ENCODE measurements around the gene KCNQ1OT1.

Gene KCNQ1OT1

DNA sequence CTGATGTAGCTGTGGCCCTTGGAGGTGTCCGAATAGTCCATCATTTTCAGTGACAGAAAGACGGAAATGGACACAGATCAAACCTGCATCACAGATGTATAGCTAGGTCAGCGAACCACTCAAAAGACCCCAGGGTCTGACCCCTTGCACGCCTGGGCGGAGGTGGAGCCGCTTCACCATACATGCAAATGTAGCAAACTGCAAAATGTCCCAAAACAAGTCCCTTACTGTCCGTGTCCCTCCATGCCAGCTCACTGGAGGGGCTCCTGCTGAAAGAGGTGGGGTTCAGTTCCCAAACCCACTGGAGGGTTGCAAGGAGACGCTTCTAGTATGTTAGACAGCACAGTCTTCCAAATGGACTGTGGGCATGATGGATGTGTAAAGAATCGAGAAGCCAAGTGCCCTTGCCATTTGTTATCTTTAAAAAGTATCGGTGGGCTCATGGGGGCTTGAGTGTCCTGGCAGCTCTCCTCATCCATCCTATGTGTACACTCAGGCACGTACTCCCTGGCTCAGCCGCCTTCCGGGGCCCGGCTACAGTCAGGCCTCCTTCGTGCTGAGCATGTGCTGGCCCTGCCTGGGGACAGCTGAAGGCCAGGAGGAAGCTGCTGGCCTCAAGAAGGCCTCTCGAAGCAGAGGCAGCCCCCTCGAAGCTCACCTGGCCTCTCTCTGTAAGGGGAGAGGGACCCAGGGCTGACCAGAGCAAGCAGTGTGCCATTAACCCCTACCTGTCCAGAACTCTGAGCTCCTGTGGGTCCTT is 20.2 kb upstream of the KCNQ1OT1 start:
- Mint-ChIP-seq H3K4me1 (ENCODE audit: low read depth) (no peaks in the 10 kb centered on the region), H3K4me3 (no peak overlapping the region), H3K27me3 (ENCODE audit: low read depth) (no peaks in the 10 kb centered on the region), H3K27ac (no peak overlapping the region), H3K9me3 (no peaks in the 10 kb centered on the region), H3K36me3 (ENCODE audit: low read depth) (no peaks in the 10 kb centered on the region)
- no peak for DNase-seq (ENCODE audit: low spot score)

DNA sequence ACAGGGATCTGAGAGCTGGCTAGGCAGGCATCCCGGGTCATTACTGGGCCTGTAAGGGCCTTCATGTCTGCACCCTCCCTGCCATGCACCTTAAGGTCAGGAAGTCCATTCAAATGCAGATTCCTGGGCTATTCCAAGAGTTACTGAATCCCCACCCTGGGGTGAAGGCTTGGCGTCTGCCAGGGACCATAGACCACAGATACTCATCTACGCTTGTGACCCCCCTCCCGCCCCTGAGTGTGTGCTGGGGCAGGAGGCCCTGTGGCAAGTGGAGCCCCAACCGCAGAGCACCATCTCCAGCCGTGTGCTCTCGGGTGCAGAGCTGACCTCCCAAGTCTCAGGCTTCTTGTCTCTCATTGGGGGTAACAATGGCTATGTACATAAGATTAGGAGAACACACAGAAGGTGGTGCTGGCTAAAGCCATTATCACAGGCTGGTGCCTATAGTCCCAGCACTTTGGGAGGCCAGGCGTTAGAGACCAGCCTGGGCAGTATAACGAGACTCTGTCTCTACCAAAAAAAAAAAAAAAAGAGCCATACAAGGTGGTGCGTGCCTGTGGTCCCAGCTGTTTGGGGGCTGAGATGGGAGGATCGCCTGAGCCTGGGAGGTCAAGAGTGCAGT is 19.1 kb upstream of the KCNQ1OT1 start:
- H3K9me3 Mint-ChIP-seq = no peaks in the 10 kb centered on the region
- no peaks in the 10 kb centered on the region for H3K27me3 Mint-ChIP-seq (ENCODE audit: low read depth)
- no peaks in the 10 kb centered on the region for H3K36me3 Mint-ChIP-seq (ENCODE audit: low read depth)
- no peaks in the 10 kb centered on the region for H3K4me1 Mint-ChIP-seq (ENCODE audit: low read depth)
- no peak overlapping the region for H3K27ac Mint-ChIP-seq
- no peak overlapping the region for H3K4me3 Mint-ChIP-seq
- no peak for DNase-seq (ENCODE audit: low spot score)

DNA sequence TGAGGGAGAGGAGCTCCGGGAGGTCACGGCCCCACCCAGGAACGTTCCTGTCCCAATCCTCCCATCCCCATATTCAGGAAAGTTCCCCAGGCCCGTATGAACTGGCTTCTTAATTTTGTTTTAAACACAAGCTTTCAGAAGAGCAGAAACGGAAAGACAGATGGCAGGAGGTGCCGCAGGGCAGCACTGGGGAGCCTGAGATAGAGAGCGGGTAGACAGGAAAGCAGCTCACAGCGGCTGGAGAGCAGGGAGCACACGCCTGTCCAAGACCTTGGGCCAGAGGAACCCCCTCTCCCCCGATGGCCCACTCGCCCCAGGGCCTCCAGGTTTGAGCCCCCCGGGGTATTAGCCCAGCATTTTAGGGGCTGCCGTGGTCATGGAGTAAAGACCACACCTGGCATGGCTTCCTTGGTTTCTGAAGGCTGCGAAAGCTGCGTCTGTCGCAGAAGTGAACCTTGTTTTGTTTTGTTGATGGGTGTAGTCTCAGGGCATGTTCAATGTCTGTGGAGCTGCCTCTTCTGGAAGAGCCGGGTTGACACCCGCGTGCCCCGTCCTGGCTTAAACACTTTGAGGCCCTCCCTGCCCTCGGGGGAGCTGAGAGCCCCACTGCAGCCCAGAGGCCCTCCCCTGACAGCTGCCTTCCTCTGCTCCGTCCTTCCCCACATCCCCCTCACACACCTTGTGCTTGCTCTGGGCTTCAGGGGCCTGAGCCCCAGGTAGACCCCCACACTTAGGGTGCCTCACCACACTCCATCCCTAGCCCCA is 17.9 kb upstream of the KCNQ1OT1 start:
- no peaks in the 10 kb centered on the region for H3K9me3 Mint-ChIP-seq
- H3K27me3 Mint-ChIP-seq (ENCODE audit: low read depth) = no peaks in the 10 kb centered on the region
- H3K4me3 Mint-ChIP-seq = no peak overlapping the region
- H3K27ac Mint-ChIP-seq = no peak overlapping the region
- H3K4me1 Mint-ChIP-seq (ENCODE audit: low read depth) = no peaks in the 10 kb centered on the region
- DNase-seq (ENCODE audit: low spot score) = no peak
- H3K36me3 Mint-ChIP-seq (ENCODE audit: low read depth) = no peaks in the 10 kb centered on the region

DNA sequence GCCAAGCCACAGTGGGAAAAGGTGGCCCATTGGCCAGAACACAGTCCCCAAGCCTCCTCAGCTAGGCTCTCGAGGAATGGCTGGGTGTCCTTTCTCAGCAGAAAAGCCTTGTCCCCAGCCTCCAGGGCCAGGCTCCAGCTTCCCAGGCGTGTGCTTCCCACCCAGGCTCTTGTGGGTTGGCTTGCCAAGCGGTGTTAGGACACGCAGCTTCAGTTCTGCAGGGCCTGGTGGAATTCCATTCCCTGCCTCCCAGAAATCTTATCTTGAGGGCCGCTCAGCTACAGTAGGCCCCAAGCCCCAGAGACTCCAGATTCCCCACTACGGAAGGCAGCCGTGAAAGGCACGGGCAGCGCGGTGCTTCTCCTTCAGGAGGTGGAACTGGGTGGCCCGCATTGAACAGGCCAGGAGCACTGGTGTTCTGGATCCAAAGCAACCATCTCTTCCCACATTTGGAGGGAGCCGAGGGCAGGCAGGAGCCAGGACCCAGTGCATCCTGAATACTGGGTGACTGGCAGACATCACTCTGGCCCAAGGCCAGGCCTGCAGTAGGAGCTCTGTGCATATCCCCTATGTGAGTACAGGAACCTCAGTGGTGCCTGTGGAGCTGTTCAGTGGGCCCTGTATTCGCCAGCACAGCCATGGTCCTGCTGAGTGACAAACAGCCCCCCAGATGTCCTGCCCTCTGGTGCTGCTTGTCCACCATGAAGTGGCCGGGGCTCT is 16.7 kb upstream of the KCNQ1OT1 start:
- no peaks in the 10 kb centered on the region for H3K27me3 Mint-ChIP-seq (ENCODE audit: low read depth)
- H3K36me3 Mint-ChIP-seq (ENCODE audit: low read depth) = no peaks in the 10 kb centered on the region

DNA sequence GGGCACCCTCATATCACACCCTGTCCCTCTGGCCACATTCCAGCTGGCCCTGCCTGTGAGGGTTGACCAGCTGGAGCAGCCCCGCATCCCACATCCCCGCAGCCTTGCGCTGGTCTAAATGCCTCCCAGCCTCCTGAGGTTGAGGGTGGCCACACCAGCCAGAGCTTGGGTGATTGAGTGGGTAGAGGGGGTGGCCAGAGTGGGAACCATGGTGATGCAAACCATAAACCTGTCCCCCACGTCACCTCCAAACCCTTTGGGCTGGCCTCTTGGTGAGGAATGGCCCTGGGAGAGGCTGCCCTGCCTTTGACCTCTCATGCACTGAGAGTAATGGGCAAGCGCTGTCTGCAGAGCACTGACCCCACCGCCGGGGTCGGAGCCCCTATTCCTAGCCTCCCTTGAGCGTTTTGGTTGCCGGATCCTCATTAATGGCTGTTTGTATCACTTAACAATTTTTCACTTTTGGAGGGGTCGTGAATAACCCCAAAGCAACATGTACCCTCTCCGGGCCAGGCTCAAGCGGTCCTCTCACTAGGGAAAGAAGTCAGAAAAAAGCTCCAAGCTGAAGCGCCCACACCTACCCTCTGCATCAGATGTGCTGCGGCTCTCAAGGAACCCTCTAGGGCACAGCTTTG is 16.0 kb upstream of the KCNQ1OT1 start:
- no peak for DNase-seq (ENCODE audit: low spot score)
- Mint-ChIP-seq H3K4me3 (no peak overlapping the region), H3K4me1 (ENCODE audit: low read depth) (no peaks in the 10 kb centered on the region), H3K27me3 (ENCODE audit: low read depth) (no peaks in the 10 kb centered on the region), H3K9me3 (no peaks in the 10 kb centered on the region), H3K36me3 (ENCODE audit: low read depth) (no peaks in the 10 kb centered on the region), H3K27ac (no peak overlapping the region)

More for the DNA sequence above, 16.7 kb upstream of the KCNQ1OT1 start:
- Mint-ChIP-seq H3K9me3 (no peaks in the 10 kb centered on the region), H3K27ac (no peak overlapping the region), H3K4me3 (no peak overlapping the region), H3K4me1 (ENCODE audit: low read depth) (no peaks in the 10 kb centered on the region)
- DNase-seq (ENCODE audit: low spot score) = no peak

DNA sequence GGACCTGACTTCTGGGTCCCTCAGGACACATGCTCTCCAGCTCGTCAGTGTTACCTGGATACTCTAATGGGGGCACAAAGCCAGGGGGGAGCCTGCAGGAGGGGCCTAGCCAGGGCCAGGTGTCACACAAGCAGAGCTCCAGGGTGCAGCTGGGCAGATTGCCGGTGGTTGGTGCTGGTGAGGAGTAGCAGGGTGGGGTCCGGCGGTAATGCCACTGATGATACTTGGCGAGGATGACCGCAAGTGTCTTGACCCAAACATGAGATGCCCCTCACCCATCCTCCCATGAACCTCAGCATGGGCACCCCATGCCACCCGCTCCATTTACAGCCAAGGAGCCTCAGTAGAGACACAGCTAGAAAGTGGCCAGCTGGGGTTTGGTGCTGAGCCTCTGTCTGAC is 15.1 kb upstream of the KCNQ1OT1 start:
- no peak for DNase-seq (ENCODE audit: low spot score)
- Mint-ChIP-seq H3K36me3 (ENCODE audit: low read depth) (no peaks in the 10 kb centered on the region), H3K27ac (no peak overlapping the region), H3K4me3 (no peak overlapping the region), H3K27me3 (ENCODE audit: low read depth) (no peaks in the 10 kb centered on the region), H3K9me3 (peaks cover 7% of the 10 kb centered on the region), H3K4me1 (ENCODE audit: low read depth) (no peaks in the 10 kb centered on the region)

DNA sequence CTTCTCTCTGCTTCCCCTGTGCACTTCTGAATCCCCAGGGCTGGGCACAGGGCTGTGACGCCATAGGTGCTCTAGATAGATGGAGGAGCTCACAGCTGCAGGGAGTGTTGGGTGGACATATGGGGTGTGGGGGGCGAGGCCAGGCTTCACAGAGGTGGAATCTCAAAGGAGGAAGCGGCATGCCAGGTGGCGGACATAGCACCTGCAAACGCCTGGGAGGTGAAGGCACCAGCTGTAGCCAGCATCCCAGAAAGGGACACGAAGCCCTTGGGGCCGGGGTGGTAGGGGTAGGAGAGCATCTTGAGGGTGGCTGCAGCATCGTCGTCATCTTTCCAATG is 14.6 kb upstream of the KCNQ1OT1 start:
- H3K36me3 Mint-ChIP-seq (ENCODE audit: low read depth) = no peaks in the 10 kb centered on the region
- DNase-seq (ENCODE audit: low spot score) = no peak
- H3K27me3 Mint-ChIP-seq (ENCODE audit: low read depth) = no peaks in the 10 kb centered on the region
- peaks cover 7% of the 10 kb centered on the region for H3K9me3 Mint-ChIP-seq
- no peak overlapping the region for H3K4me3 Mint-ChIP-seq
- no peaks in the 10 kb centered on the region for H3K4me1 Mint-ChIP-seq (ENCODE audit: low read depth)
- no peak overlapping the region for H3K27ac Mint-ChIP-seq

DNA sequence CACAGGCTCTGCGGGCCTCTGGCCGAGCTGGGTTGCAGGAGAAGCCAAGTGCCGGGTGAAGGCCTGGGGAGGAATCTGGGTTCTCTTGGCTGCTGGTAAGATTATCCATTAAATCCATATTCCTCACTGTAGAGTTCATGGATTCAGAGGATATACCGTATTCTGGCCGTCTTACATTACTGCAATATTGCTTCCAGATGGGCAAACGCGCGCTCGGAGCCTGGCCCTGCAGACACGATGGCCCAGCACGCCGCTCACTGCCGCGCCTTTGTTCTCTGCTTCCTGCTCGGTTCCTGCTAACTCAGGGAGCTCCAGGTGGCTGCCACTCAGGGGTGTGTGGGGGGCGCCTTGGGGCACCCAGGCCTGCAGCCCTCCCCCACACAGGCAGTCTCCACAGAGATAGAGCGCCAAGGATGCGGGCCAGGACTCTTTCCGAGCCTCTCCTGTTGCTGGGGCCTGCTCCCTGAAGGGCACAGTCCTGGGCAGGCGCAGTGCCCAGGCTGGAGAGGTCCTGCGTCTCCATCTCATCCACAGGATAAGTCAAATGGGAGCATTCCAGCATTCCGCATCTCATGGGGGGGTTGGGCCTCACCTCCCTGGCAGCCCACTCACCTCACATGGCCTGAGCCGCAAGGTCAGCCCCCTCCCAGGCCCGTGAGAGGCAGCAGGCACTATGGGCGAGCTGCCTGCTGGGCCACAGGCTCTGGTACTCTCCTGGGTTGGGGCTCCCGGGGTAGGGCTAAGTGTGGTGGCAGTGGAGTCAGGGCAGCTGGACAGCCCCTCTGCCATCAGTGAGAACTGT is 14.1 kb upstream of the KCNQ1OT1 start:
- no peaks in the 10 kb centered on the region for H3K36me3 Mint-ChIP-seq (ENCODE audit: low read depth)
- DNase-seq (ENCODE audit: low spot score) = no peak
- peaks cover 7% of the 10 kb centered on the region for H3K9me3 Mint-ChIP-seq
- H3K27ac Mint-ChIP-seq = no peak overlapping the region
- H3K4me3 Mint-ChIP-seq = no peak overlapping the region
- no peaks in the 10 kb centered on the region for H3K27me3 Mint-ChIP-seq (ENCODE audit: low read depth)
- H3K4me1 Mint-ChIP-seq (ENCODE audit: low read depth) = no peaks in the 10 kb centered on the region

DNA sequence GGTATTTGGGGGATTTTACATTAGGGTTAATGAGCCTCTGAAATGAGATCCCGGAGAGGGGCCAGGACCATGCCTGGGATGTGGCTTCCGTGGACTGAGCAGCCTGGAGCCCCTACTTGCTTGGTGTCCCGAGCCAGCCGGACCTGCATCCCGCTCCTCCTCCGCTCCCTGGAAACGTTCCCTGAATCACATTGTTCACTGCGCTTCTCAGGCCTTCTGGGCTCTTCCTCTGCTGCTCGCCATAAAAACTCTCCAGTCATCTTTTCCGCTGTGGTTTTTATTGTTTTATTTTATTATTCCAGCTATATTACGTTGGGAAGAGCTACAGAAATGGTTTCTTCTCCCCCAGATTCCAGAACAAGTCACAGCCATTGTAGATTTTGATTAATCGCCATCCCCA is 13.3 kb upstream of the KCNQ1OT1 start:
- H3K9me3 Mint-ChIP-seq = peaks cover 7% of the 10 kb centered on the region
- no peaks in the 10 kb centered on the region for H3K27me3 Mint-ChIP-seq (ENCODE audit: low read depth)
- no peak overlapping the region for H3K4me3 Mint-ChIP-seq
- no peaks in the 10 kb centered on the region for H3K36me3 Mint-ChIP-seq (ENCODE audit: low read depth)
- H3K27ac Mint-ChIP-seq = no peak overlapping the region
- no peaks in the 10 kb centered on the region for H3K4me1 Mint-ChIP-seq (ENCODE audit: low read depth)
- no peak for DNase-seq (ENCODE audit: low spot score)

DNA sequence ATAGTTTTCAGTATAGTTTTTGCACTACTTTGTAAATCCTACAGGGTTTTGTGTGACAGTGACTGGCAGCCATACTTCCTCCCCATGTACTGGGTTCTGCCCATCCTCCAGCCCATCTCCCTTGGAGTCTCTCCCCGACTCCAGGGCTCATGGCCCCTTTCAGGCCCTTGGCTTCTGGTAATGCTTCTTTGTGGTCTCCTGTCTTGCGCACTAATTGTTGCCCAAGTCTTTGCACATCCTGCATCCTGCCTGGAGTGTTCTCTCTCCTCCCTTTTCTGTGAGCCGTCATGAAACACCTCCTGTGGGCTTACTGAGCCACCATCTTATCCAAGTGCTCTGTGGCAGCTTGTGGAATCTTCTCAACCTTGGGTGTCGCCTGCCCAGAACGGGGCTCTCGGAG is 11.4 kb upstream of the KCNQ1OT1 start:
- Mint-ChIP-seq H3K27me3 (ENCODE audit: low read depth) (no peaks in the 10 kb centered on the region), H3K4me3 (no peak overlapping the region), H3K9me3 (peaks cover 7% of the 10 kb centered on the region), H3K36me3 (ENCODE audit: low read depth) (no peaks in the 10 kb centered on the region), H3K27ac (no peak overlapping the region), H3K4me1 (ENCODE audit: low read depth) (no peaks in the 10 kb centered on the region)
- DNase-seq (ENCODE audit: low spot score) = no peak

DNA sequence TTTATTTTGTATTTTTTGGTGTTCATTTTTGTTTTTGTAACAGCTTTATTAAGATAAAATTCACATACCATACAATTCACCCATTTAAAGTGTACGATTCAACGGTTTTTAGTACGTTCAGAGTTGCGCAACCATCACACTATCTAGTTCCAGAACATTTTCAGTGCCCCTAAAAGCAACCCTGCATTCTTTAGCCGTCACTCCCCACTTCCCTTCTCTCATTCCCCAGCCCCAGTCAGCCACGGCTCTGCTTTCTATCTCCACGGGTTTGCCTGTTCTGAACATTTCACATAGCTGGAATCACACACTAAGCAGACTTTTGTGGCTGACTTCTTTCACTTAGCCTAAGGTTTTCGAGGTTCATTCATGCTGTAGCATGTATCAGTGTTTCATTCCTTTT is 9.6 kb upstream of the KCNQ1OT1 start:
- peaks cover 2% of the 10 kb centered on the region for H3K36me3 Mint-ChIP-seq (ENCODE audit: low read depth)
- H3K4me3 Mint-ChIP-seq = no peak overlapping the region
- peaks cover 11% of the 10 kb centered on the region for H3K9me3 Mint-ChIP-seq
- no peak for DNase-seq (ENCODE audit: low spot score)
- H3K27ac Mint-ChIP-seq = no peak overlapping the region
- H3K27me3 Mint-ChIP-seq (ENCODE audit: low read depth) = no peaks in the 10 kb centered on the region
- H3K4me1 Mint-ChIP-seq (ENCODE audit: low read depth) = no peaks in the 10 kb centered on the region

DNA sequence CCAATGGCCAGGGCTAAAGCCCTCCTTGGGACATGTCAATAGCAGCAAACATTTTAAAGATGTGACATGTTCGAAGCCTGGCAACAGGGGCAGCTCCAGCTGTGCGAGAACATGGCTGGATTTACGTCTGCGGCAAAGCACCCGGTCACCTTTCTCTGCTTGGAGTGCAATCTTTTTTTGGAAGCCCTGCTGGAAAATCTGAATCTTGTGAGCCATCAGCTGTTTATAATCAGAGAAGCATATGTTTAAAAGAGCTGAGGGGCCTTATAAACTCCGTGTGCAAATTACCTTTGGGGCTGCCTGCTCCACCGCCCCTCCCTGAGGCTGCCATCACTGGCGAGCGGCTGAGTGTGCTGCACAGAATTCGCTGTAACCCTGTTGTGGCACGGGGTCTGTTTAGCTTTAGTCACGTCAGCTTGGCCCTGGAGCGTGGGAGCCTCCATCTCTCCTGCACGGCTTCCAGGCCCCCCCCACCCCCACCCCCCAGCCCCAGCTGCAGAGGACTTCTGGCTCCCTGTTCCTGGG is 9.0 kb upstream of the KCNQ1OT1 start:
- no peak overlapping the region for H3K4me3 Mint-ChIP-seq
- H3K4me1 Mint-ChIP-seq (ENCODE audit: low read depth) = no peaks in the 10 kb centered on the region
- H3K9me3 Mint-ChIP-seq = peaks cover 11% of the 10 kb centered on the region
- no peaks in the 10 kb centered on the region for H3K27me3 Mint-ChIP-seq (ENCODE audit: low read depth)
- peaks cover 2% of the 10 kb centered on the region for H3K36me3 Mint-ChIP-seq (ENCODE audit: low read depth)
- H3K27ac Mint-ChIP-seq = no peak overlapping the region
- no peak for DNase-seq (ENCODE audit: low spot score)

DNA sequence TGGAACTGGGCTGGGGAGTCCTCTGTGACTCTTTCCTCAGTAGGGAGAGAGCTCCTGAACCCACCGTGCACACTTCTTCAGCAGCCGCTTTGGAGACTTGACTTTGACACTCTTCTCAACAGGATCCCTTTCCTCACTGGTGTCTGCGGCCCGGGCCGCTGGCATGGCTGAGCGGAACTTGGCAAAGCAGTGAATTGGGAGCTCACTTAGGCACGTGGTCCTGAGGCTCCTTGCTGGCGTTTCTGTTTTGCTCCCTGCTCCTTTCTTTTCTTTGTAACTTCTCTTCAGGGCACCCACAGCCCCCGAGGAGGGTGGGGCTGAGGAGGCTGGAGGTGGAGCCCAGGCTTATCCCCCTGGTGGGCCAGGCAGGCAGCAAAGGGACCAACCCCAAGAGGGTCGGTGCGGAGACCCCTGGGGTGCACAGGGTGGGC is 8.4 kb upstream of the KCNQ1OT1 start:
- no peak for DNase-seq (ENCODE audit: low spot score)
- Mint-ChIP-seq H3K4me3 (no peak overlapping the region), H3K4me1 (ENCODE audit: low read depth) (no peaks in the 10 kb centered on the region), H3K27me3 (ENCODE audit: low read depth) (no peaks in the 10 kb centered on the region), H3K27ac (no peak overlapping the region), H3K36me3 (ENCODE audit: low read depth) (peaks cover 2% of the 10 kb centered on the region), H3K9me3 (peaks cover 11% of the 10 kb centered on the region)

Measured in T-helper 2 cell treated with Interferon-gamma antibody and Interleukin-4, amounts not matched to agents 5 μg/mL and 100 μg/mL, for 36 hours (primary cell).